GM12891 (cell line): ENCODE results near the gene CEBPE.

Experiments used
- DNase-seq: peaks from one replicate; pipeline ENCODE4 v3.0.0; 2011; ENCODE audit warnings: low spot score; ENCODE audit not compliant: insufficient read length
- FAIRE-seq: peaks from 2 replicates; lab custom pipeline; 2011; peaks lifted over from hg19 to GRCh38; lab: Jason Lieb, UNC
- PAX5 ChIP-seq: IDR thresholded peaks from 2 replicates; pipeline ENCODE4 v1.6.1; 2011; ENCODE audit warnings: low read length, moderate library complexity, mild to moderate bottlenecking; ENCODE audit not compliant: insufficient read depth, severe bottlenecking
- POLR2A ChIP-seq: IDR thresholded peaks from 2 replicates; pipeline ENCODE4 v1.6.1; 2011; ENCODE audit warnings: low read depth, low read length, control low read depth
- POLR2AphosphoS5 ChIP-seq: IDR thresholded peaks from 2 replicates; pipeline ENCODE4 v1.6.1; 2011; ENCODE audit warnings: low read depth, low read length, control low read depth
- POU2F2 ChIP-seq: IDR thresholded peaks from 2 replicates; pipeline ENCODE4 v1.6.1; 2011; ENCODE audit warnings: low read depth, mild to moderate bottlenecking, control low read depth, low read length, moderate library complexity
- SPI1 ChIP-seq: IDR thresholded peaks from 2 replicates; pipeline ENCODE4 v1.6.1; 2011; ENCODE audit warnings: low read depth, low read length, control low read depth
- TAF1 ChIP-seq: IDR thresholded peaks from 2 replicates; pipeline ENCODE4 v1.6.1; 2011; ENCODE audit warnings: low read depth, low read length, control low read depth

Gene CEBPE

DNA sequence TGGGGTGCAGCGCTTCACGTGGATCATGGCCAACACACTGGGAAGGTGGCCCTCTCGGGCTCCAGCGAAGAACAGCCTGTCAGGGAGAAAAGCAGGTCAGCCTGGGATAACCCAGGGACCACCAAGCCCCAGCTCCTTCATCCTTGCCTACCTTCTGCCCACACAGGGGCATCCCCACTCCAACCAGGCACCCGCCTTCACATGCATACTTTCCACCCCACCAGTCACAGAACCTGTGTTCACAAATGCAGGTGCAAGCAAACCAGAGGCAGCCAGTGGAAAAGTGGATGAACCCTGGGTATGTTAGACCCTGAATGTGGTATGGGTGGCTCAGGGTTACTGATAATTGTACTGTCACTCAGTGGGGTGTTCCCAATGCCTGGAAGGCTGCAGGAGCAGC, 12.4 kb upstream of the CEBPE start:
- TF ChIP-seq SPI1: no peak
- TF ChIP-seq POLR2AphosphoS5: no peak
- TF ChIP-seq PAX5: no peak
- no peak for TF ChIP-seq TAF1
- TF ChIP-seq POU2F2: no peak
- no peak for TF ChIP-seq POLR2A
- FAIRE-seq: no peak
- DNase-seq: no peak

DNA sequence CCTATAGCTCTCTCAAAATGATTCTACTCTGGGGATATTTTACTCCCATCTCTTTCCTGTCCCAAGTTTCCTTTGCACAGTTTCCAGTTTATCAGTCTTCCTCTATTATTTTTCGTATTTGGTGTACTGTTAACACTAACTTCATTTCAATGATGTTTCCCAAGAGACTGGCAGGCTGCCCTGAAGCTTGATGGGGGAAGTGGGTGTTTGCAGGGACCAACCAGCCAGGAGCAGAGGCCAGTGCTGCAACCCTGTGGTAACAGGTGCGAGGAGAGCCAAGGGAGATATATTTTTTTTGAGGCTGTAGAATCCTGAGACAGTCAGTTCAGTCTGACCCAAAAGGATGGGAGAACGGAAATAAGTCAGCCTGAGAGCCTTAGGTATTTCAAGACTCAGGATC, 11.8 kb upstream of the CEBPE start:
- DNase-seq (no peak), FAIRE-seq (no peak)
- TF ChIP-seq SPI1 (no peak), TAF1 (no peak), POLR2AphosphoS5 (no peak), PAX5 (no peak), POLR2A (no peak), POU2F2 (no peak)

- no peak for DNase-seq
- TF ChIP-seq POU2F2 (no peak), PAX5 (no peak), TAF1 (no peak), POLR2AphosphoS5 (no peak), POLR2A (no peak), SPI1 (no peak)
- FAIRE-seq: no peak
Measured at GRCh38 chr14:23129759-23130316, 10.8 kb upstream of the CEBPE start.

- no peak for DNase-seq
- no peak for FAIRE-seq
- no peak for TF ChIP-seq POU2F2
- TF ChIP-seq TAF1: no peak
- no peak for TF ChIP-seq SPI1
- no peak for TF ChIP-seq POLR2AphosphoS5
- no peak for TF ChIP-seq POLR2A
- TF ChIP-seq PAX5: no peak
Measured at GRCh38 chr14:23128969-23129758, 10.1 kb upstream of the CEBPE start.

- TF ChIP-seq POLR2A (no peak), SPI1 (no peak)
- no peak for FAIRE-seq
Measured at GRCh38 chr14:23127861-23128260, 8.8 kb upstream of the CEBPE start.

GRCh38 chr14:23126548-23127278, 7.7 kb upstream of the CEBPE start:
- no peak for FAIRE-seq
- TF ChIP-seq PAX5 (no peak), POU2F2 (no peak), TAF1 (no peak), POLR2AphosphoS5 (no peak), SPI1 (no peak), POLR2A (no peak)

More at GRCh38 chr14:23127861-23128260, 8.8 kb upstream of the CEBPE start:
- no peak for DNase-seq

GRCh38 chr14:23125933-23126524, 7.0 kb upstream of the CEBPE start:
- TF ChIP-seq PAX5 (no peak), TAF1 (no peak), POLR2A (no peak), POU2F2 (no peak), POLR2AphosphoS5 (no peak), SPI1 (no peak)
- DNase-seq: no peak
- no peak for FAIRE-seq

More at GRCh38 chr14:23126548-23127278, 7.7 kb upstream of the CEBPE start:
- no peak for DNase-seq

DNA sequence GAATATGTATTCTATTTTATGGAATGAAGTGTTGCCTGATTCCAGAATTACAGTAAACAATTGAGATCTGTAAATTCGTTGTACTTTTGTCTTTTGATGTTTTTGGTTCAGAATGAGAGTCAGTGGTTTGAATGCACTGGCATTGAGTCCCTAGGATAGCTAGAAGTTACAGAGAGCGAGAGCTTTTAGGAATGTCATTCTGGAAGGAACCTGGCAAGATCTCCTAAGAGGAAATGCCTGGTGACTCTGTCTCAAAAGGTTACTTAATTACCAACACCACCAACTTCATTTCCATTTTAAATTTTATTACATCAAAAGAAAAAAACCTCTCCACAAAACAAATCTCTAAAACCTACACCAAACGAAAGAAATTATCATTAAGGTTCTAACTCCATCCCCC, 6.0 kb upstream of the CEBPE start:
- FAIRE-seq (no peak), DNase-seq (no peak)
- no peak for TF ChIP-seq POLR2AphosphoS5
- TF ChIP-seq POLR2A: no peak
- TF ChIP-seq PAX5: no peak
- no peak for TF ChIP-seq POU2F2
- no peak for TF ChIP-seq SPI1
- no peak for TF ChIP-seq TAF1

DNA sequence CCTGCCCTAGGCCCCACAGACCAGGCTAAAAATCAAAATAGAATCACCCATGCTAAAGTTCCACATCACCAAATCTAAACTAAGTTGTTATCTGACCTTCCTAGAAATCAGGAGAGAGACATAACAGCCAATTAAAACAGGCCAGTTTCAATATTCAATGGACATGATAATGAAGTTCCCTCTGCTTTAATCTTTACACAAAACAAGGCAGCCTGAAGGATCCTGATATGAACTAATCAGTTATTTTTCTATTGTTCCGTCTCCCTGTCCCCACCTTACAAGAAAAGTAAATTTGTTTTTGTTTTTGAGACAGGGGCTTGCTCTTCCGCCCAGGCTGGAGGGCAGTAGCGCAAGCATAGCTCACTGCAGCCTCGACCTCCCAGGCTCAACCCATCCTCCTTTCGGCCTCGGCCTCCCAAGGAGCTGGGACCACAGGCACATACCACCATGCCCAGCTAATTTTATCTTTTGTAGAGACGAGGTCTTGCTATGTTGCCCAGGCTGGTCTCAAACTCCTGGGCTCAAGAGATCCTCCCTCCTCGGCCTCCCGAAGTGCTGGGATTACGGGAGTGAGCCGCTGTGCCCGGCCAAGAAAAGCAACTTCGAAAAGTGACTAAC, 5.4 kb upstream of the CEBPE start:
- no peak for TF ChIP-seq POU2F2
- TF ChIP-seq TAF1: no peak
- no peak for TF ChIP-seq SPI1
- no peak for TF ChIP-seq POLR2AphosphoS5
- TF ChIP-seq PAX5: no peak
- TF ChIP-seq POLR2A: no peak
- no peak for FAIRE-seq
- no peak for DNase-seq
